ENCODE data around the gene BSG.

The BSG gene

GRCh38 chr19:632579-633067 is 60.2 kb downstream of the BSG start:
- FAIRE-seq (no peak), DNase-seq (ENCODE audit: insufficient read length, low spot score) (no peak)
- TF ChIP-seq CTCF (IDR thresholded peaks at IDR 0.05; ENCODE audit: insufficient read depth, missing control alignments), result no peak

Measured in D721Med (cell line).